ENCODE measurements around the gene CHRNA1.

CHRNA1 gene

GRCh38 chr2:174766271-174766670 lies 2.0 kb upstream of the CHRNA1 start:
- no peak for DNase-seq (ENCODE audit: low read depth in 2 of 2)
- TF ChIP-seq CTCF (IDR thresholded peaks at IDR 0.05; ENCODE audit: low read depth, low read length) = no peak
- H3K4me3 ChIP-seq (replicated peaks in 1 of 2; ENCODE audit: low read depth in 2 of 2, low read length in 2 of 2) = no peak overlapping the region

- H3K4me3 ChIP-seq (replicated peaks in 1 of 2; ENCODE audit: low read depth in 2 of 2, low read length in 2 of 2) = no peak overlapping the region
- DNase-seq (ENCODE audit: low read depth in 2 of 2) = no peak
- no peak for TF ChIP-seq CTCF (IDR thresholded peaks at IDR 0.05; ENCODE audit: low read depth, low read length)
Measured at GRCh38 chr2:174765576-174765975, 1.3 kb upstream of the CHRNA1 start.

- no peak for DNase-seq (ENCODE audit: low read depth in 2 of 2)
- no peak for TF ChIP-seq CTCF (IDR thresholded peaks at IDR 0.05; ENCODE audit: low read depth, low read length)
- no peak overlapping the region for H3K4me3 ChIP-seq (replicated peaks in 1 of 2; ENCODE audit: low read depth in 2 of 2, low read length in 2 of 2)
Measured at GRCh38 chr2:174763780-174764179, 492 bp downstream of the CHRNA1 start.

- no peak for TF ChIP-seq CTCF (IDR thresholded peaks at IDR 0.05; ENCODE audit: low read depth, low read length)
Measured at GRCh38 chr2:174762464-174762863, 1.8 kb downstream of the CHRNA1 start.

GRCh38 chr2:174761837-174762236 lies 2.4 kb downstream of the CHRNA1 start:
- H3K4me3 ChIP-seq (replicated peaks in 1 of 2; ENCODE audit: low read depth in 2 of 2, low read length in 2 of 2) = no peak overlapping the region
- DNase-seq (ENCODE audit: low read depth in 2 of 2) = no peak
- no peak for TF ChIP-seq CTCF (IDR thresholded peaks at IDR 0.05; ENCODE audit: low read depth, low read length)

More at GRCh38 chr2:174762464-174762863, 1.8 kb downstream of the CHRNA1 start:
- no peak overlapping the region for H3K4me3 ChIP-seq (replicated peaks in 1 of 2; ENCODE audit: low read depth in 2 of 2, low read length in 2 of 2)
- DNase-seq (ENCODE audit: low read depth in 2 of 2) = no peak

- no peak for TF ChIP-seq CTCF (IDR thresholded peaks at IDR 0.05; ENCODE audit: low read depth, low read length)
- no peak overlapping the region for H3K4me3 ChIP-seq (replicated peaks in 1 of 2; ENCODE audit: low read depth in 2 of 2, low read length in 2 of 2)
- no peak for DNase-seq (ENCODE audit: low read depth in 2 of 2)
Measured at GRCh38 chr2:174760845-174761473, 3.3 kb downstream of the CHRNA1 start.
